Loucy (cell line): Measurements from ENCODE around the gene ZFP36.

Experiments used
- EZH2phosphoT487 ChIP-seq: fragments of 200-600 bp; IDR thresholded peaks from 2 replicates; pipeline ENCODE4 v1.6.1; 2018; ENCODE audit warnings: antibody characterized with exemption, mild to moderate bottlenecking, moderate library complexity, borderline replicate concordance
- TF ChIP-seq, protein P1 (sequence below): fragments of 200-600 bp; sonication (generic); conservative IDR thresholded peaks from 2 replicates; pipeline ENCODE4 v1.5.1; 2014; ENCODE audit warnings: mild to moderate bottlenecking, antibody characterized with exemption, low read length

DNA sequence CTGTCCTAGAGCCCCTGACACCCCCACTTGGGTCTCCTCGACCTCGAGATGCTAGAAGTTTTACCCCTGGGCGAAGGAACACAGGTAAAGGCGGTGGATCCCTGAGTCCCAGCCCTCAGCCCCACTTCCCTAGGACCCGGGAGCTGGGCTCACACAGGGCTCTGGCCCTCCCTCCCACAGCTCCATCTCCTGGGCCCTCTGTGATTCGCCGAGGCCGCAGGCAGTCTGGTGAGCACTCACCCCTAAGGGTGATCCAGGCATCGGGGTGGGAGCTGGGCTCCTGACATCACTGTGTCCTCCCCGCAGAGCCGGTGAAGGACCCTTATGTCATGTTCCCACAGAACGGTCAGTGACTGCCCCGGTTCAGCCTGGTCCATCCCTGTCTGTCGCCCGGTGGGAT is 14.1 kb downstream of the ZFP36 start:
- TF ChIP-seq, protein P1, sequence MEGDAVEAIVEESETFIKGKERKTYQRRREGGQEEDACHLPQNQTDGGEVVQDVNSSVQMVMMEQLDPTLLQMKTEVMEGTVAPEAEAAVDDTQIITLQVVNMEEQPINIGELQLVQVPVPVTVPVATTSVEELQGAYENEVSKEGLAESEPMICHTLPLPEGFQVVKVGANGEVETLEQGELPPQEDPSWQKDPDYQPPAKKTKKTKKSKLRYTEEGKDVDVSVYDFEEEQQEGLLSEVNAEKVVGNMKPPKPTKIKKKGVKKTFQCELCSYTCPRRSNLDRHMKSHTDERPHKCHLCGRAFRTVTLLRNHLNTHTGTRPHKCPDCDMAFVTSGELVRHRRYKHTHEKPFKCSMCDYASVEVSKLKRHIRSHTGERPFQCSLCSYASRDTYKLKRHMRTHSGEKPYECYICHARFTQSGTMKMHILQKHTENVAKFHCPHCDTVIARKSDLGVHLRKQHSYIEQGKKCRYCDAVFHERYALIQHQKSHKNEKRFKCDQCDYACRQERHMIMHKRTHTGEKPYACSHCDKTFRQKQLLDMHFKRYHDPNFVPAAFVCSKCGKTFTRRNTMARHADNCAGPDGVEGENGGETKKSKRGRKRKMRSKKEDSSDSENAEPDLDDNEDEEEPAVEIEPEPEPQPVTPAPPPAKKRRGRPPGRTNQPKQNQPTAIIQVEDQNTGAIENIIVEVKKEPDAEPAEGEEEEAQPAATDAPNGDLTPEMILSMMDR: no peak
- TF ChIP-seq EZH2phosphoT487: no peak
